ENCODE data around the gene CRIP1. TPM values are rescaled to one million over a fixed set of nuclear protein-coding genes. Genes with fewer than 3 reads are reported as not detected.

CRIP1 gene
- total RNA-seq, 2 experiments from 2014 or later: 182 to 186 TPM

DNA sequence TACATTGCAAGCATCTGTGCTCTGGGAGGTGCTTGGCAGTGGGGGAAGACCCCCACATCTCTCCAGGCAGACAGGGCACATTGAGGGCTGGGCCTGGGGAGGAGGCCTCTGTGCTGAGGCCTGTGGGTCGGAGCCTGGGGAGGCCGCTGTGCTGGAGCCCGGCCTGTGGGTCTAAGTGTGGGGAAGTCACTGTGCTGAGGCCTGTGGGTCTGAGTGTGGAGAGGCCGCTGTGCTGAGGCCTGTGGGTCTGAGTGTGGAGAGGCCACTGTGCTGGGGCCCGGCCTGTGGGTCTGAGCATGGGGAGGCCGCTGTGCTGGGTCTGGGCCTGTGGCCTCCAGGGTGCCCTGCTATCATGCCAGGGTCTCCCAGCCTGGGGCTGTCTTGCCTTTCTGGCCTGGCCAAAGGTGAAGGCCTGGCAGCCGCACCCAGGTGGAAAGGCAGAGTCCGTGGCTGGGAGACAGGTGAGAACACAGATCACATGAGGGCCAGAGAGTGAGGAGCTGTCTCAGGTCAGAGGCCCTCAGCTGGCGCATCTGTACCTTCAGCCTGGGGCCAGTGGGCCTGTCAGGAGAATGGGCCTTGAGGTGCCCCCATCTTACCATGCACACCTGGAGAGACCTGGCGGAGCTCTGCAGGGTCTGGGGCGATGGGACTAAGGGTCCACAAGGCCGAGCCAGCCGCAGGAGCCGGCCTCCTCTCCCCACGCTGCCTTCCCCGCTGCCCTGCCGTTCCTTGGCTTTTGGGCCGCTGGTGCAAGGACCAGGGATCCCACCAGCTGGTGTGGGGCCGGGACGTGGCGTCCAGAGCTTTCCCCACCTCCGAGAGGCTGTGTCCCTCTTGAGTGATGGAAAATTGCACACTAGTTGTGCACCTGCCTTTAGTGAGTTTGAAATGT is 30.7 kb upstream of the CRIP1 start:
- ChIA-PET CTCF (interaction anchor here (0.6 kb wide), 2 partner anchors 21 to 114 kb away, joined by 3 read pairs; no protein-coding TSS in a partner anchor), POLR2A (interaction anchor here (0.6 kb wide), 1 partner anchor 348 kb away, joined by 3 read pairs; no protein-coding TSS in a partner anchor)
- DNase-seq (no peak), ATAC-seq (no peak)
- H3K36me3 Mint-ChIP-seq (ENCODE audit: low read depth): peaks cover 27% of the 10 kb centered on the region
- H3K4me1 Mint-ChIP-seq: no peaks in the 10 kb centered on the region
- no peak overlapping the region for H3K27ac Mint-ChIP-seq
- intact Hi-C loops (cut with DNase I, micrococcal nuclease): no loop called here
- H3K27me3 Mint-ChIP-seq: no peaks in the 10 kb centered on the region
- no peaks in the 10 kb centered on the region for H3K9me3 Mint-ChIP-seq (ENCODE audit: low read depth)
- no peak overlapping the region for H3K4me3 Mint-ChIP-seq

DNA sequence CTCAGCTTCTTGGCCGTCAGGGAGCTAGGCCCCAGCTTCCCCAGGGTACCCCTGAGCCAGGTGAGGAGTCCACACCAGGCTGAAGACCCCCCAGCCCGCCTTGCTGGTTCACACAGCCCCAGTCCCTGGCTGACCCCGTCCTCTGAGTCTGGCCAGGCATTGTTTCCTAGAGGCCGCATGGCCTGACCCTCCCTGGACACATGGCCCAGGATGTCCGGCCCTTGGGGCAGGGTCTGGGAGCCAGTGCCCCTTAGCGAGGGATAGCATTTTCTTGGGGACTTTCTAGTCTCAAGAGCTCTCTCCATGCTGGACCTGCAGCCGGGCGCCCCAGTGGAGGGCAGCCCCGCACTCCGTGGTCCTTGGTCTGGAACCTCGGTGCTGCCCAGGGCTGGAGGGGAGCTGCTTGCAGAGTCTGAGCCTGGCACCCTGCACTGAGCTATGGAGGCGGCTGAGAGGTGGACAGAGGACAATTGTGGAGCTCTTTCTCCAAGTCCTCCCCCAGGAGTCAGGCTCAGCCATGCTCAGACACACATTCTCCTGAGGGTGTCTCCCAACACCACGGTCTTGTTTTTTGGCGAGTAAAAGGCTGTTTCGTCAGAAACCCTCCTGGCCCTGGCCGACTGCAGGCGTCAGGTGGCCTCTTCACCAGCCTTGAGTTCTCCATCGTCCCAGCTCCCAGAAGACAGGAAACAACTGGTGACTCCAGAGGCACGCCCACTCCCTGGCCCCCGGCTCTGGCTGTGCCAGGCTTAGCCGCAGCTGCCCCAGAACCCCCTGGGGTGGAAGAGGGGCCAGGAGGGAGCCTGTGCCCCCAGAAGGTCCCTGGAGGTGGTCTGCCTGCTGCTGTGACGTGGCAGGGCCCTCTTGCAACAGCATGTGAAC is 29.7 kb upstream of the CRIP1 start:
- ATAC-seq: no peak
- peaks cover 26% of the 10 kb centered on the region for H3K36me3 Mint-ChIP-seq (ENCODE audit: low read depth)
- no peak for DNase-seq
- intact Hi-C loops (cut with DNase I, micrococcal nuclease): no loop called here
- ChIA-PET CTCF (interaction anchor here (0.6 to 1.1 kb wide), 3 partner anchors 22 to 86 kb away, joined by 3 to 6 read pairs (median 4); no protein-coding TSS in a partner anchor), POLR2A (interaction anchor here (0.6 kb wide), 1 partner anchor 349 kb away, joined by 3 read pairs; no protein-coding TSS in a partner anchor)
- H3K27ac Mint-ChIP-seq: no peak overlapping the region
- no peak overlapping the region for H3K4me3 Mint-ChIP-seq
- no peaks in the 10 kb centered on the region for H3K4me1 Mint-ChIP-seq
- H3K27me3 Mint-ChIP-seq: no peaks in the 10 kb centered on the region
- H3K9me3 Mint-ChIP-seq (ENCODE audit: low read depth): no peaks in the 10 kb centered on the region

DNA sequence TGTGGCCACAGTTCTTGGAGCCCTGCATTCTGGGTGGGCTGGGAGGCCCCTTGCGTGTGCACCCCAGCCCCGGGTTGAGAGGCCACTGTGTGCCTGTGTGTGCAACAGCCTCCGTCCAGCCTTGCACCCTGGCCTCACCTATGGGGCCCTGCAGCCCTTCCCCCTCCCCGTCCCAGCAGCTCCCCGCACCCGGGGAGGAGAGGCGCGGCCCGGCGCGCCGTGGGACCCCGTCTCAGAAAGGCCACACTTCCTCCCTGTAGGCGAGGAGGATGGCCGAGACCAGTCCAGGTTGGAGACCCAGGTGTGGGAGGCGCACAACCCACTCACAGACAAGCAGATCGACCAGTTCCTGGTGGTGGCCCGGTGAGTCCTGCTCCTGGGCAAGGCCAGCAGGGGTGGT is 28.7 kb upstream of the CRIP1 start:
- no peaks in the 10 kb centered on the region for H3K27me3 Mint-ChIP-seq
- POLR2A ChIA-PET: no interaction called here

DNA sequence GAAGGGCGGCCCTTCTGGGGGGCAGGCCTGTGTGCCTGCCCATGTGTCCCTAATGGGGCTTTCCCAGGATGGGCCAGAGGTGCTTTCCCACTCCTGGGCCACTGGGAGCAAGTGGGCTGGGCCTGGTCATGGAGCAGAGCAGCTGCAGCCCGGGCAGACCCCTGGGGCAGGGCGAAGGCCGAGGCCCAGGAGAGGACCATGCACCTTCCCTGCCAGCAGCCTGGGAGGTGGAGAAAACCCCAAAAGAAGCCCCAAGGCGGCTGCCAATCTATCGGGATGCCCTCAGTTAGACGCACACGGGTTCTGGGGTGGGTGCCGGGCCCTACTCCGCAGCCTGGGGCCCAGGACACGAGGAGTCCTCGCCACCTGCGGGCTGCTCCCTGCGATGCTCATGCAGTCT is 28.1 kb upstream of the CRIP1 start:
- ATAC-seq (no peak), DNase-seq (no peak)
- no peak overlapping the region for H3K4me3 Mint-ChIP-seq
- no peaks in the 10 kb centered on the region for H3K4me1 Mint-ChIP-seq
- H3K27me3 Mint-ChIP-seq: no peaks in the 10 kb centered on the region
- POLR2A ChIA-PET: no interaction called here
- CTCF ChIA-PET: no interaction called here
- H3K9me3 Mint-ChIP-seq (ENCODE audit: low read depth): no peaks in the 10 kb centered on the region
- peaks cover 22% of the 10 kb centered on the region for H3K36me3 Mint-ChIP-seq (ENCODE audit: low read depth)
- intact Hi-C loops (cut with DNase I, micrococcal nuclease): no loop called here
- no peak overlapping the region for H3K27ac Mint-ChIP-seq

More for the DNA sequence above, 28.7 kb upstream of the CRIP1 start:
- no peak for ATAC-seq
- H3K4me3 Mint-ChIP-seq: no peak overlapping the region
- peaks cover 21% of the 10 kb centered on the region for H3K36me3 Mint-ChIP-seq (ENCODE audit: low read depth)
- no peaks in the 10 kb centered on the region for H3K4me1 Mint-ChIP-seq
- H3K9me3 Mint-ChIP-seq (ENCODE audit: low read depth): no peaks in the 10 kb centered on the region
- DNase-seq: no peak
- intact Hi-C loops (cut with DNase I, micrococcal nuclease): no loop called here
- CTCF ChIA-PET: interaction anchor here (1.1 kb wide), 1 partner anchor 22 kb away, joined by 6 read pairs; no protein-coding TSS in a partner anchor
- no peak overlapping the region for H3K27ac Mint-ChIP-seq

DNA sequence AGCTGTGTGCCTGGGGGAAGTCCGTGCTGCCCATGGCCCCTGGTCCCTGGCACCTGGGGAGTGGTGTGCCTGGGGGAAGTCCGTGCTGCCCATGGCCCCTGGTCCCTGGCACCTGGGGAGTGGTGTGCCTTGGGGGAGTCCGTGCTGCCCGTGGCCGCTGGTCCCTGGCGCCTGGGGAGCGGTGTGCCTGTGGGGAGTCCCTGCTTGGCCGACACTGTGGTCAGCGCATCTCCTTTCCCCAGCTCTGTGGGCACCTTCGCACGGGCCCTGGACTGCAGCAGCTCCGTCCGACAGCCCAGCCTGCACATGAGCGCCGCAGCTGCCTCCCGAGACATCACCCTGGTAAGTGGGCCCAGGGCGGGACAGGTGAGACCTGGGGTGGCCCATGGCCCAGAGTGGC is 26.6 kb upstream of the CRIP1 start:
- H3K4me3 Mint-ChIP-seq: no peak overlapping the region
- H3K9me3 Mint-ChIP-seq (ENCODE audit: low read depth): no peaks in the 10 kb centered on the region
- H3K36me3 Mint-ChIP-seq (ENCODE audit: low read depth): peaks cover 24% of the 10 kb centered on the region
- no peak overlapping the region for H3K27ac Mint-ChIP-seq
- CTCF ChIA-PET: no interaction called here
- H3K27me3 Mint-ChIP-seq: no peaks in the 10 kb centered on the region
- no peaks in the 10 kb centered on the region for H3K4me1 Mint-ChIP-seq
- DNase-seq (no peak), ATAC-seq (no peak)
- intact Hi-C loops (cut with DNase I, micrococcal nuclease): no loop called here
- POLR2A ChIA-PET: no interaction called here

DNA sequence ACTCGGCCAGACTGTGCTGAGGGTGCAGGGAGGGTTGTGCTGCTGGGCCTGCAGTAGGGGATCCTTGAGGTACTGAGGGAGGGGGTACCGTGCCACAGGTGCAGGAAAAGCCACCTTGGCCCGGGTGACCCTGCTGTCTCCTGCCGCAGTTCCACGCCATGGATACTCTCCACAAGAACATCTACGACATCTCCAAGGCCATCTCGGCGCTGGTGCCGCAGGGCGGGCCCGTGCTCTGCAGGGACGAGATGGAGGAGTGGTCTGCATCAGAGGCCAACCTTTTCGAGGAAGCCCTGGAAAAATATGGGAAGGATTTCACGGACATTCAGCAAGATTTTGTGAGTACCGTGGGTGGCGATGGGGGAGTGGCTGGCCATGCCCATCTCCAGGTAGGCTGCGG is 26.1 kb upstream of the CRIP1 start:
- Mint-ChIP-seq H3K27me3 (no peaks in the 10 kb centered on the region), H3K9me3 (ENCODE audit: low read depth) (no peaks in the 10 kb centered on the region), H3K27ac (no peak overlapping the region), H3K36me3 (ENCODE audit: low read depth) (peaks cover 21% of the 10 kb centered on the region), H3K4me3 (no peak overlapping the region), H3K4me1 (no peaks in the 10 kb centered on the region)
- DNase-seq (no peak), ATAC-seq (no peak)
- intact Hi-C loops (cut with DNase I, micrococcal nuclease): no loop called here
- CTCF ChIA-PET: no interaction called here
- POLR2A ChIA-PET: no interaction called here

DNA sequence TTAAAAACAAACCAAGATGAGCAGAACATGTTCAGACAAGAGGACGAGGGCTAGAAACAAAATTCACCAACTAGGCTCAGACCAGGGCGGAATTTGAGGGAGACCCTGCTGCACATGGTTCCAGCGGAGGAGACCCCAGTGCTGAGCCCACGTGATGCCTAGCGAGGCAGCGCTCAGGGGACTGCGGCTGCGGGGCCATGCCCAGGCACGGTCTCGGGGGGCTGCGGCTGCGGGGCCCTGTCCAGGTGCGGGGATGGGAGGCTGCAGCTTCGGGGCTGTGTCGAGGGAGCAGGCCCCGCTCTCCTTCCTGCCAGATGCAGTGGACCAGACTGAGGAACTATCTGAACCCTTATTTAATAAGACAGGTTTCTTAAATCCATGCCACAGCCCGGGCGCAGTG is 24.8 kb upstream of the CRIP1 start:
- Mint-ChIP-seq H3K4me3 (no peak overlapping the region), H3K27me3 (no peaks in the 10 kb centered on the region), H3K4me1 (no peaks in the 10 kb centered on the region), H3K36me3 (ENCODE audit: low read depth) (peaks cover 18% of the 10 kb centered on the region), H3K27ac (no peak overlapping the region), H3K9me3 (ENCODE audit: low read depth) (no peaks in the 10 kb centered on the region)
- ATAC-seq (no peak), DNase-seq (no peak)
- ChIA-PET CTCF (no interaction called here), POLR2A (no interaction called here)
- intact Hi-C loops (cut with DNase I, micrococcal nuclease): no loop called here

DNA sequence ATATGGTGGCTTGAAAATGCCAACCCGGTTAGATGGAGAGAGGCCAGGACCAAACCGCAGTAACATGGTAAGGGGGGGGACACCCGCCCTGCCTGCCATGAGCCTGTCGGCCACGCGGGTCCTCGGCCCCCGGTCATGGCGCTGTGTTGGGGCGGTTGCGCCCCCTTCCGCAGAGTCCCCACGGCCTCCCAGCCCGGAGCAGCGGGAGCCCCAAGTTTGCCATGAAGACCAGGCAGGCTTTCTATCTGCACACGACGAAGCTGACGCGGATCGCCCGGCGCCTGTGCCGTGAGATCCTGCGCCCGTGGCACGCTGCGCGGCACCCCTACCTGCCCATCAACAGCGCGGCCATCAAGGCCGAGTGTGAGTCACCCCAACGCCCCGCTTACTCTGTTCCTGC is 22.2 kb upstream of the CRIP1 start:
- Mint-ChIP-seq H3K27ac (no peak overlapping the region), H3K4me1 (no peaks in the 10 kb centered on the region), H3K4me3 (no peak overlapping the region), H3K36me3 (ENCODE audit: low read depth) (peaks cover 18% of the 10 kb centered on the region), H3K27me3 (no peaks in the 10 kb centered on the region), H3K9me3 (ENCODE audit: low read depth) (no peaks in the 10 kb centered on the region)
- no peak for DNase-seq
- ChIA-PET CTCF (no interaction called here), POLR2A (no interaction called here)
- intact Hi-C loops (cut with DNase I, micrococcal nuclease): no loop called here
- ATAC-seq: no peak

DNA sequence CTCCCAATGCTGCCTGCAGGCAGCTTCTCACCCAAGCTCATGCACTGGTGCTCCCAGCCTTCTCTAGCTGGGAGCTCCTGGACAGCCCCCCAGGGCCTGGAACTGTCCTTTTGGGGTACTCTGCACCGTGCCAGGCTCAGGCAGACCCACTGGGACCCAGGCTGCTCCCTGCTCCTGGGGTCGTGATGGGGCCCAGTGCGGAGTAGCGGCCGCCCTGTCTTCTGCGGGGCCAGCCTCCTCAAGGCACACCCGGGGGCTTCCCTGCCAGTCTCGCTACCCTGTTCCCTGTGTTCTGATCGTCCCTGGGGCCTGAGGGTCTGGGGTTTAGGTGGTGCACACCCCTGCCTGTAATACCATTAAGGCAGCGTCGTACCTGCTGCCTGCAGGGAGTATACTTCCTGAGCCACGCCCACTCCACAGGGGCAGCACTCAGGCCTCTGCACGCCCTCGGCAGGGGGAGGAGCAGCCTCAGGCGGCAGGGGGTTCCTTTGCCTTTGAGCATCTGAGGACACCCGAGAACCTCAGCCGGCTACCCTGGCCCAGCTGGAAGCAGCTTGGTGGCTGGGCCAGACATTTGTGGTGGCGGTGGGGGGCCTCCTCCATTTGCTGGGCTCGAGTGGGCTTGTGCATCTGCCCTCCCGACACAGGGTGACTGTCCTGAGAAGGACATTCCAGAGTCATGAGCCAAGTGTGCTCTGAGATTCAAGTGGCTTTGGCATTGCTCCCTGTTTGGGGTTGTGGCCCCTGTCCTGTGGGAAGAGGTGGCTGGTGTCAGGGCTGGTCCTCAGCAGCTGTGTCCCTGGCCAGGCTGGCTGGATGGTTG is 21.3 kb upstream of the CRIP1 start:
- no peaks in the 10 kb centered on the region for H3K27me3 Mint-ChIP-seq
- no peak overlapping the region for H3K4me3 Mint-ChIP-seq
- no peak for ATAC-seq
- intact Hi-C loops (cut with DNase I, micrococcal nuclease): no loop called here
- H3K36me3 Mint-ChIP-seq (ENCODE audit: low read depth): peaks cover 17% of the 10 kb centered on the region
- POLR2A ChIA-PET: no interaction called here
- CTCF ChIA-PET: no interaction called here
- H3K9me3 Mint-ChIP-seq (ENCODE audit: low read depth): no peaks in the 10 kb centered on the region
- DNase-seq: no peak
- no peak overlapping the region for H3K27ac Mint-ChIP-seq
- no peaks in the 10 kb centered on the region for H3K4me1 Mint-ChIP-seq

DNA sequence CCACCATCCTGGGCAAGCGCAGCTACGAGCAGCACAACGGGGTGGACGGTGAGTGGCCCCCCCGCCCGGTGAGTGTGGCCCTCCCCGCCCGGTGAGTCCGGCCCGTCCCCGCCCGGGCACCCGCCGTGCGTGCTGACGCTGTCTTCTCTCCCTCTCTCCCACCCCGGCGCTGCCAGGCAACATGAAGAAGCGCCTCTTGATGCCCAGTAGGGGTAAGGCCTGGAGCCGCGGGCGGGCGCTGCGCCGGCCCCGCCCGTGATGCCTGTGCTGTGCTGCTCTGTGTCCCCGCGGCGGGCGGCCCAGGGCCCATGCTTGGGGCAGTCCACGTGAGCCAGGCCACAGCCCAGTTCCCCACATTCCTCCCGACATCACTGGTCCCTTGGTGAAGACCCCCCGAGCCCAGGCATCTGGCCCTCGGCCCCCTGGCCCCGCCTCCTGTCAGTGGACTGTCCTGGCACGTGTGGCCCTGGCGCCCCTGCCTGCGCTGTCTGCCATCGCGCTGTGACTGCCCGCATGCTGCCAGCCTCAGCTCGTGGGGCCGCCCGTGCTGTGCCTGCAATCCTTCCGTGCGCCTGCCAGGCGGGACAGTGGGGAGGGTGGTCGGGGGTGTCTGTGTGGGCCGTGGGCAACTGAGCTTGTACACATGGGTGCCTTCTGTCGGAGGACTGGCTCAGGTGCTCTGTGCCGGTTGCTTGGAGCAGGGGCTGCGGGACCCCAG is 20.0 kb upstream of the CRIP1 start:
- intact Hi-C loops (cut with DNase I, micrococcal nuclease): no loop called here
- Mint-ChIP-seq H3K36me3 (ENCODE audit: low read depth) (peaks cover 9% of the 10 kb centered on the region), H3K9me3 (ENCODE audit: low read depth) (no peaks in the 10 kb centered on the region), H3K27ac (no peak overlapping the region), H3K4me1 (no peaks in the 10 kb centered on the region), H3K4me3 (no peak overlapping the region), H3K27me3 (no peaks in the 10 kb centered on the region)
- ChIA-PET CTCF (interaction anchor here (1.3 kb wide), 1 partner anchor 22 kb away, joined by 3 read pairs; no protein-coding TSS in a partner anchor), POLR2A (no interaction called here)
- no peak for DNase-seq
- ATAC-seq: no peak
